Keratinocyte (primary cell): ENCODE measurements around the gene ELP4. TPM values are rescaled to one million over a fixed set of nuclear protein-coding genes. Genes with fewer than 3 reads are reported as not detected.

Experiments
- DNase-seq: peaks from one replicate; pipeline ENCODE4 v3.0.0-alpha.2; 2011; ENCODE audit warnings: low read depth, missing footprints, low spot score
- FAIRE-seq: peaks from 2 replicates; lab custom pipeline; 2011; peaks lifted over from hg19 to GRCh38; lab: Jason Lieb, UNC
- H2AFZ ChIP-seq: 2 replicates; pipeline ENCODE4 v1.6.0; 2012; ENCODE audit warnings: low read length, control low read depth, inconsistent platforms; ENCODE audit not compliant: control insufficient read depth
- H3K27ac ChIP-seq: 2 replicates; pipeline ENCODE4 v1.5.1; 2011; ENCODE audit warnings: low read length; ENCODE audit not compliant: control insufficient read depth, insufficient read depth
- H3K27me3 ChIP-seq: 3 replicates; pipeline ENCODE4 v1.6.0; 2011; ENCODE audit warnings: low read length; ENCODE audit not compliant: control insufficient read depth, insufficient read depth; ENCODE audit errors: extremely low read depth
- H3K36me3 ChIP-seq, 2 experiments: 2 replicates in 1 of 2; 3 replicates in 1 of 2; pipeline ENCODE4 v1.5.1; 2011; ENCODE audit warnings: low read length in 2 of 2, mild to moderate bottlenecking in 1 of 2; ENCODE audit not compliant: control insufficient read depth in 2 of 2, insufficient read depth in 2 of 2; ENCODE audit errors: extremely low read depth in 1 of 2
- H3K4me1 ChIP-seq: 3 replicates; pipeline ENCODE4 v1.5.1; 2011; ENCODE audit warnings: low read length; ENCODE audit not compliant: control insufficient read depth, insufficient read depth; ENCODE audit errors: extremely low read depth
- H3K4me2 ChIP-seq: 3 replicates; pipeline ENCODE4 v1.6.0; 2011; ENCODE audit warnings: low read depth, low read length; ENCODE audit not compliant: control insufficient read depth, insufficient read depth; ENCODE audit errors: extremely low read depth
- H3K4me3 ChIP-seq, 3 experiments: fragments of 200-600 bp in 1 of 3; sonication (generic) in 1 of 3; 2 replicates in 2 of 3; 3 replicates in 1 of 3; pipeline ENCODE4 v1.5.1; 2011 to 2016; ENCODE audit warnings: low read length in 3 of 3, mild to moderate bottlenecking in 3 of 3, control low read depth in 2 of 3, inconsistent platforms in 1 of 3, low read depth in 1 of 3, mixed read lengths in 1 of 3, mixed run types in 1 of 3, moderate library complexity in 1 of 3; ENCODE audit not compliant: control insufficient read depth in 2 of 3, insufficient read depth in 2 of 3; ENCODE audit errors: extremely low read depth in 1 of 3
- H3K79me2 ChIP-seq: 2 replicates; pipeline ENCODE4 v1.6.0; 2012; ENCODE audit warnings: low read length; ENCODE audit not compliant: control insufficient read depth, insufficient read depth
- H3K9ac ChIP-seq: 3 replicates; pipeline ENCODE4 v1.6.0; 2011; ENCODE audit warnings: low read length; ENCODE audit not compliant: control insufficient read depth, insufficient read depth; ENCODE audit errors: extremely low read depth
- H3K9me1 ChIP-seq: 3 replicates; pipeline ENCODE4 v1.6.0; 2011; ENCODE audit warnings: low read length; ENCODE audit not compliant: control insufficient read depth, insufficient read depth; ENCODE audit errors: extremely low read depth
- H3K9me3 ChIP-seq: 2 replicates; pipeline ENCODE4 v1.5.1; 2012; ENCODE audit warnings: low read depth, low read length; ENCODE audit not compliant: control insufficient read depth
- H4K20me1 ChIP-seq: 3 replicates; pipeline ENCODE4 v1.6.0; 2011; ENCODE audit warnings: low read length; ENCODE audit not compliant: control insufficient read depth, insufficient read depth; ENCODE audit errors: extremely low read depth
- EZH2 ChIP-seq: IDR thresholded peaks from one replicate; pipeline ENCODE4 v1.6.1; 2012; ENCODE audit warnings: inconsistent platforms, mild to moderate bottlenecking, low read length, moderate library complexity
- dilution Hi-C: fragments of 300-500 bp; cut with MboI; formaldehyde crosslinking; loops from one replicate; pipeline ENCODE4 v1.7.0; 2020; ENCODE audit warnings: low sequenced_read_pairs; ENCODE audit not compliant: extremely low pct_ligation_motif_present
- polyA plus RNA-seq, 5 experiments: library from polyadenylated mRNA; depleted of rRNA in 3 of 5; stranded (reverse) in 3 of 5; stranded (forward) in 1 of 5; unstranded in 1 of 5; fragments of >200 nt; gene quantifications; 1 replicate in 1 of 5; 2 replicates in 3 of 5; 3 replicates in 1 of 5; pipeline versions ENCODE4 v1.2.1 to v1.2.3, GENCODE V29; 2011 to 2012; ENCODE audit warnings: missing spikeins in 2 of 5, low read depth in 1 of 5, low replicate concordance in 1 of 5
- TF ChIP-seq, protein P1 (sequence below), 3 experiments: IDR thresholded peaks in 1 of 3; conservative IDR thresholded peaks in 1 of 3; optimal IDR thresholded peaks in 1 of 3; 2 replicates in 2 of 3; 3 replicates in 1 of 3; pipeline versions ENCODE3 to v1.5.1; 2011; ENCODE audit warnings: low read length in 3 of 3, mild to moderate bottlenecking in 3 of 3, moderate library complexity in 2 of 3, control low read depth in 1 of 3, inconsistent platforms in 1 of 3; ENCODE audit not compliant: insufficient read depth in 2 of 3; ENCODE audit errors: extremely low read depth in 1 of 3

Gene ELP4
- polyA plus RNA-seq, 1 donor (not counting 4 experiments of a cell fraction or from before 2014, with no cell fraction given): 29.6 TPM

GRCh38 chr11:31794548-31794947, 285.0 kb downstream of the ELP4 start:
- no peak for DNase-seq
- H3K4me2 ChIP-seq: no peak overlapping the region
- no peak overlapping the region for H2AFZ ChIP-seq
- H3K4me3 ChIP-seq: no peak overlapping the region
- no peaks in the 10 kb centered on the region for H3K9me3 ChIP-seq
- no peaks in the 10 kb centered on the region for H3K9me1 ChIP-seq
- H3K9ac ChIP-seq: no peak overlapping the region
- dilution Hi-C loops: no loop called here
- H3K27ac ChIP-seq: no peak overlapping the region
- H4K20me1 ChIP-seq: no peaks in the 10 kb centered on the region
- peaks cover 4% of the 10 kb centered on the region for H3K4me1 ChIP-seq
- no peaks in the 10 kb centered on the region for H3K79me2 ChIP-seq
- H3K27me3 ChIP-seq: peaks cover 37% of the 10 kb centered on the region
- TF ChIP-seq, protein P1, sequence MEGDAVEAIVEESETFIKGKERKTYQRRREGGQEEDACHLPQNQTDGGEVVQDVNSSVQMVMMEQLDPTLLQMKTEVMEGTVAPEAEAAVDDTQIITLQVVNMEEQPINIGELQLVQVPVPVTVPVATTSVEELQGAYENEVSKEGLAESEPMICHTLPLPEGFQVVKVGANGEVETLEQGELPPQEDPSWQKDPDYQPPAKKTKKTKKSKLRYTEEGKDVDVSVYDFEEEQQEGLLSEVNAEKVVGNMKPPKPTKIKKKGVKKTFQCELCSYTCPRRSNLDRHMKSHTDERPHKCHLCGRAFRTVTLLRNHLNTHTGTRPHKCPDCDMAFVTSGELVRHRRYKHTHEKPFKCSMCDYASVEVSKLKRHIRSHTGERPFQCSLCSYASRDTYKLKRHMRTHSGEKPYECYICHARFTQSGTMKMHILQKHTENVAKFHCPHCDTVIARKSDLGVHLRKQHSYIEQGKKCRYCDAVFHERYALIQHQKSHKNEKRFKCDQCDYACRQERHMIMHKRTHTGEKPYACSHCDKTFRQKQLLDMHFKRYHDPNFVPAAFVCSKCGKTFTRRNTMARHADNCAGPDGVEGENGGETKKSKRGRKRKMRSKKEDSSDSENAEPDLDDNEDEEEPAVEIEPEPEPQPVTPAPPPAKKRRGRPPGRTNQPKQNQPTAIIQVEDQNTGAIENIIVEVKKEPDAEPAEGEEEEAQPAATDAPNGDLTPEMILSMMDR (optimal IDR thresholded peaks at IDR 0.05 in 1 of 3, IDR thresholded peaks at IDR 0.05 in 1 of 3, conservative IDR thresholded peaks at IDR 0.05 in 1 of 3; ENCODE audit: extremely low read depth in 1 of 3, insufficient read depth in 2 of 3, low read length in 3 of 3): no peak
- TF ChIP-seq EZH2: no peak
- no peak for FAIRE-seq
- H3K36me3 ChIP-seq: no peaks in the 10 kb centered on the region

GRCh38 chr11:31795706-31796498, 286.3 kb downstream of the ELP4 start:
- no peaks in the 10 kb centered on the region for H3K36me3 ChIP-seq
- no peaks in the 10 kb centered on the region for H3K9me1 ChIP-seq
- H4K20me1 ChIP-seq: no peaks in the 10 kb centered on the region
- peaks cover 51% of the 10 kb centered on the region for H3K27me3 ChIP-seq
- no peak overlapping the region for H3K9ac ChIP-seq
- dilution Hi-C loops: no loop called here
- no peaks in the 10 kb centered on the region for H3K79me2 ChIP-seq
- no peaks in the 10 kb centered on the region for H3K9me3 ChIP-seq
- H2AFZ ChIP-seq: no peak overlapping the region
- TF ChIP-seq, protein P1 (optimal IDR thresholded peaks at IDR 0.05 in 1 of 3, IDR thresholded peaks at IDR 0.05 in 1 of 3, conservative IDR thresholded peaks at IDR 0.05 in 1 of 3; ENCODE audit: extremely low read depth in 1 of 3, insufficient read depth in 2 of 3, low read length in 3 of 3): no peak
- TF ChIP-seq EZH2: no peak
- FAIRE-seq (no peak), DNase-seq (no peak)
- peaks cover 4% of the 10 kb centered on the region for H3K4me1 ChIP-seq
- H3K4me2 ChIP-seq: no peak overlapping the region
- no peak overlapping the region for H3K27ac ChIP-seq
- no peak overlapping the region for H3K4me3 ChIP-seq
